CD1c-positive myeloid dendritic cell (primary cell): ENCODE results near the gene PMFBP1.
"Not testable (repeated sequence)": the region's sequence is repeated elsewhere in the genome, so short reads cannot be mapped to it uniquely, and the experiment has no call there.

ENCODE experiments used
- DNase-seq: peaks from one replicate; pipeline ENCODE4 v3.0.0-alpha.2; 2016; ENCODE audit errors: extremely low spot score

PMFBP1 gene

DNA sequence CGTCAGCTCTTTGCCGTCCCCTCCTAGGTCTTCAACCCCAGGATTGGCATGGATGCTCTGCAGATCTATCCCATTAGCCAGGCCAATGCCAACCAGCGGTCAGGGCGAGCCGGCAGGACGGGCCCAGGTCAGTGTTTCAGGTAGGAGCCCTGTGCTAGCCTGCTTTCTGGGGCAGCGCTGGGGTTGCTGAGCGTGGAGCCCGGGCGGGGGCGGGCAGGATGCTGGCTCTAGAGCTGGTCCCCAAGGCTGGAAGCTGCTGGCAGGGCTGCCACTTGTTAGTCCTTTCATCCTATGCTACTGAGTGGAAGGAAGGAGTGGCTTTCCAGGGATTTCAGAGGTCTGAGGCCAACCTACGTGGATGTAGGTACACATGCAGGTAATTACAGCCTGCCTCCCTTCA, 66.0 kb downstream of the PMFBP1 start:
- no peak for DNase-seq

DNA sequence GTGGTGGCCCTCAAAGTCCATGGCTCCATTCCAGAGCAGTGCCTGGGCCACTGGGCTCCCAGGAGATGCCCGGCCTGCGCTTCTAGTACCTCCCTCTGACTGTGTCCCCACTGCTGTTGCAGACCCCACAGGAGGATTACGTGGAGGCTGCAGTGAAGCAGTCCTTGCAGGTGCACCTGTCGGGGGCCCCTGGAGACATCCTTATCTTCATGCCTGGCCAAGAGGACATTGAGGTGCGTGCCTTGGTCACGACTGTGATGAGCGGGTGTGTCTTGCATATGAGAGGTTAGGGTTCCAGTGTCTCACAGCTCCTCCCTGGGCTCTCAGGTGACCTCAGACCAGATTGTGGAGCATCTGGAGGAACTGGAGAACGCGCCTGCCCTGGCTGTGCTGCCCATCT, 67.0 kb downstream of the PMFBP1 start:
- no peak for DNase-seq

DNA sequence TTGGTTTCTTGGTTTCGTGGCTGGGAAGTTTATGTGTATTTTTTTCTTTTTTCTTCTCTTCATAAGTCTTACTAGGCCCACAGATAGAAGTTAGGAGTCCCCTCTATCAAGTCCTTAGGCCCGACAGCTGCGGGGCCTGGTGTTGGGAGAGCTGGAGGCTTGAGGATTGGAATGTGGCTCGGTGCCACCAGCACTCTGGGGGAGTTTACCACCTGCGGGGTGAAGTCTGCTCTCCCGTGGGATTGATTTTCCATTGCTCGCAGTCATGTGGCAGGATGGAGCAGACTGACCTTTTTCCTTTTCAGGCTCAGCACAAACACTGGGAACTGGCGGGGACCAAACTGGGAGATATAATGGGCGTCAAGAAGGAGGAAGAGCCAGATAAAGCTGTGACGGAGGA, 70.8 kb downstream of the PMFBP1 start:
- no peak for DNase-seq

DNA sequence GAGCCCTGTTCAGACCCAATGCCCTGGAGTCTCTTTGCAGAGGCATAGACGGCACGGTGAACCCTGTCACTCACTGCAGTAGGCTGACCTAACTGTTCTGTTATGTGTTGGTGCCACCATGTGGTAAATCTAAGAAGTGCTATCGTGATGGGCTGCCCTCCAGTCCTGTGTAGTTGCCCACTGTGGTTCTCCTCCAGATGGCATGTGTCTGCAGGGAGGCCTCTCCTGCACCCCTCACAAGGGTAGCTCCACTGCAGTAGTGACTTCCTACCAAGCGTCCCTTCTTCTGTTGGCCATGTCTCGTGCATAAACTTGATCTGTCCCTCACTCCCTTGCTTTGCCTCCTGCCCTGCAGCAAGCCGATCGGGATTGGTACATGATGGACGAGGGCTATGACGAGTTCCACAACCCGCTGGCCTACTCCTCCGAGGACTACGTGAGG, 72.6 kb downstream of the PMFBP1 start:
- DNase-seq, result peak; percentile 50

DNA sequence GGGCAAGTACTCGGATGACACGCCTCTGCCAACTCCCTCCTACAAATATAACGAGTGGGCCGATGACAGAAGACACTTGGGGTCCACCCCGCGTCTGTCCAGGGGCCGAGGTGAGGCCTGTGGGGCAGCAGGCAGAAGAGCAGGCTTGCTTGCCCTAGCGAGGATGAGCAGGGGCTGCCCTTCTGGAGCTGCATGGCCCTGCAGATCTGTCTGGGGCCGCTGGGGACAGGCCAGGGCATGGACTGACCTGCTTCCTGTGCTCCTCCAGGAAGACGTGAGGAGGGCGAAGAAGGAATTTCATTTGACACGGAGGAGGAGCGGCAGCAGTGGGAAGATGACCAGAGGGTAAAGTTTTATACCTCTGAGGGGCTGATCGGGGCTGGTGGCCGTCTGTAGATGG, 73.0 kb downstream of the PMFBP1 start:
- no peak for DNase-seq

DNA sequence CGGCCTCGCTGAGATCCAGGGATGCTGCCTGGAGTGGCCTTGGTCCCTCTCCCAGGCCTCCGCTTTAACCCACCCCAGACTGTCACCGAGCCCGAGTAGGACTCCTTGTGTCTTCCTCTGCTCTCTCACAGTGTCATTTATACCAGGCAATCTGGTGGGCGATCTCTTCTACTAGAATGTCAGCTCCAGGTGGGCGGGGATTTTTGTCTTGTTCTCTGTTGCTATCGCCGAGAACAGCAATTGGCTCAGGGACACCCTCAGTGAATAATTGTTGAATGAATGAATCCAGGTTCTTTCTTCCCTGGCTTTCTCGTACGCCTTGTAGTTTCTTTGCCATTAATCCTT, 77.7 kb downstream of the PMFBP1 start:
- peak; percentile 54 for DNase-seq

DNA sequence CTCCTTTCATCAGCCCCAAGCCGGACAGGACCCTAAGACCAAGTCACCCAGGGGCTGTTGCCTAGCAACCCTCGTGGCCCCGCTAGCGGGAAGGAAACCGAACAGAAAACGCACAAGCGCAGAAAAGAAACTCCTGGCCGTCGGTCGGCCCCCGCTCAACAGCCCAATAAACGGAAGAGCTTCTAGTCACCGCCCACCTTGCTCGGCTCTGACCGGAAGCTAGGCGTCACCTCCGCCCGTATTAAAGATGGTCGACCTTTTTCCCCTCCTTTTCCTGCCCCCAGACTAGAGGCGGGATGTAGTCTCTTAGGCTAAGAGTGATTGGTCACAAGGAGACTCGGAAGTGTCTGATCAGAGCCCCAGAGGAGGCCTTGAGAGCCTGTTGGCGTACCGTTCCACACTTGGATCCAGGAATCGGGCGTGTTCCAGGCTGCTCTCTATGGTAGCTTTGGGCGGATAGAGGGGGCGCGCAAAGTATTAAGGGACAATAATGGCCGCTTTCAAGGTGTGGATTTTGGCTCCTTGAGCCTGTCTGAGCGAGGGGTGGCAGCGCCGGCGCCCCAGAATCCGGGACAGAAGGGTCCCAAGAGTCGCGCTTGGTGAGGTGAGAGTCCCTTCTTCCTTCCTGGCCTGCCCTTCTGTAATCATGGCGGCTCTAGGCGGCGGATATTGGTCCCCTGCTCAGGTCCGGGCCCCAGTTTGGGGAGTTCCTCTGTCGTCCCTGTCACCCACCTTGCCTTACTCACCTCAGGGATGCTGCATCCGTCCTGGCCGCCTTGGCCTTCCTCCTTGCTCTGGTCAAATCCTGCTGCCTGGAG, 78.3 kb downstream of the PMFBP1 start, which contains the start of the genes DHX38 and TXNL4B:
TSS of gene DHX38 (plus strand) at position 400 of the 818 bp plus-strand sequence. CDS start 2,311 bp downstream, outside the sequence.
TSS of gene TXNL4B (minus strand) at position 173 of the 818 bp plus-strand sequence. CDS start 2,871 bp downstream, outside the sequence.
- DNase-seq, result peak; percentile 98

DNA sequence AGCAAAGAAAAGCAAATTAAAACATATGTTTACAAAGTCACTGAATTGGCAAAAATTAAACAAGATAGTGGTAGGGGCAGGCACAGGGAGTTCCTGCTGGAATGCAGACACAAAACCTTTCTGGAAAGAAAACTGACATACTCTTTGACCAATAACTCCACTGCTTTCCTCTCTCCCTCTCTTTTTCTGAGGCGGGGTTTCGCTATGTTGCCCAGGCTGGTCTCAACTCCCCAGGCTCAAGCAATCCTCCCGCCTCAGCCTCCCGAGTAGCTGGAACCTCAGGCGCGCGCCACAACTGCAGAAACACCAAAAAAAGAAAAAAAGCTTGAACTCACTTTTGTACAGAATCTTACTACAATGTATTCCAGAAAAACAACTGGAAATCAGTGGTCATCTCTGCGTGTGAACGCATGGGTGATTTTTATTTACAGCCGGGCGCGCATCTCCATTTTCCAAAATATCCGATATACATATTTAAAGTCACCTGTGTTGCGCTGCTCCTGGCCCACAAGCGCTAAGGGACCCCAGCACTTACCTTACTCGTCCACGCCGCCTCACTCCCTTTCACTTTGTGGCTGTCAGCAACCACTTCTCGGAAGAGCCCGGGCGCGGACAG, 79.0 kb downstream of the PMFBP1 start:
- peak; percentile 16 for DNase-seq

DNA sequence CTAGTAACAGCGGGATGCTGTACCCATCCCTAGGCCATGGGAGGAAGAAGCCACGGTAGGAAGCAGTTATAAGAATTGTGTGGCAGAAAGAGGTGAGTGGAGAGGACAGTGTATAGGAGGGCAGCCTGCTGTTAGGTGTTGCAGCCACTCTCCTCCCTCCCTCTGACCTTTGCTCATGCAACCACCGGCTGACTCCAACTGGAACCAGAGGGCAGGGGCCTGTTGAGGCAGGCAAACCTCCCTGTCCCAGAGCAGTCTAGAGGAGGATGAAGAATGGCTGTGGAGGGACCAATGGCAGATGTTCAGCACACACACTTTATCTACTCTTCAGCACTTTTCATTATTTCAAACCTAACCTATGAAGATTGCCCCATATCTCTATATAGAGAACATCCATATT, 80.7 kb downstream of the PMFBP1 start:
- DNase-seq, result no peak

DNA sequence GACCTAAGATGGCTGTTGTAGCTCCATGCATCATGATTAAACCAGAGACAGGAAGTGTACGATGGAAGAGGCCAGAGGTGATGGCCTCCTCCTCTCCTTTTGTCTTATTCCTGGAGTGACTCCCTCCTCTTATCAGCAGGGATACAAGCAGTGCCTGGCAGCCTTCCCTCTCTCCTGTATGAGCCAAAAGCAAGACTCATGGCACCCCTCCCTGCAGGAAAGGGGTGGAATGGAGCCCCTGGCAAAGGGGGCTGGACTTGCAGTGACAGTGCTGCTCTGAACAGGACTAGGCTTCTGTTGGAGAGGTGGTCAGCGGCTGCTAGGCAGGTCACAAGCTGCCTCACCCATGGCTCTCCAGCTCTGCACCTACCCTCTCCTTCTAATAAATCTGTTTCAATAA, 87.0 kb downstream of the PMFBP1 start:
- no peak for DNase-seq

DNA sequence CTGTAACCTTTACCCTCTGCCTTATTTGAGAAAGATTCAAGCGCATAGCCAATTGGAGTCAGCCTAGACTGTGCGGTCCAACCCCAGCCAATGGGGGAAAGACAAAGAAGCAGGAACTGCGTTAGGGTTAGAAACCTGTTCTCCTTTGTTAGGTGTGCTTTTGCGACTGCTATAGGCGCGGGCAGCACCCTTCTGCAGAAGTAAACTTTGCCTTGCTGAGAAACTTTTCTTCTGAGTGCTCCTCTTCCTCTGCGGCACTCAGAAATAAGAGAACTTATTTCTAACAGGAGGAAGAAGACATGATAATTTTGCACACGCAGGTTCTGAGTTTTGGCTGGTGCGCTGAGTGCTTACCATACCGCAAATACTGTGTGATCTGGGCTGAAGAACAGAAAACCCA, 87.5 kb downstream of the PMFBP1 start:
- no peak for DNase-seq

DNA sequence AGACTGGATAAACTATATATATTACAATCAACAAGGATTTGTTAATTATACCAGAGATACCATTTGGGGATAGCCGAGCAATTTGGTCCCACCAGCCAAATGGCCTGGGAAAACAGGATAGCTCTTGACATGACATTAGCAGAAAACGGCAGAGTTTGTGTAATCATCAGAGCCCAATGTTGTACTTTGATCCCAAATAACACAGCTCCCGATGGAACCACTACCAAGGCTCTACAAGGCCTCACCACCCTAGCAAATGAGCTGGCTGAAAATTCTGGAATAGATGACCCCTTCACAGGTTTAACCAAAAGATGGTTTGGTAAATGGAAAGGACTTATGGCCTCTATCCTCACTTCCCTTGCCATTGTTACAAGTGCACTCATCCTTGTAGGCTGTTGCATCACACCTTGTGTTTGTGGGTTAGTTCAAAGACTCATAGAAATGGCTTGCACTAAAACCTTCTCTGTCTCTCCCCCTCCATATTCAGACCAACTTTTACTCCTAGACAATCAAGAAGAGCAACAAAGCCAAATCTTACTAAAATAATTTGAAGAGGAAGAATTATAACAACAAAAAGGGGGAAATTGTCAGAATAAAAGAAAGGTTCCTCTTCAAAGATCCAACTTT, 88.1 kb downstream of the PMFBP1 start:
- no peak for DNase-seq

DNA sequence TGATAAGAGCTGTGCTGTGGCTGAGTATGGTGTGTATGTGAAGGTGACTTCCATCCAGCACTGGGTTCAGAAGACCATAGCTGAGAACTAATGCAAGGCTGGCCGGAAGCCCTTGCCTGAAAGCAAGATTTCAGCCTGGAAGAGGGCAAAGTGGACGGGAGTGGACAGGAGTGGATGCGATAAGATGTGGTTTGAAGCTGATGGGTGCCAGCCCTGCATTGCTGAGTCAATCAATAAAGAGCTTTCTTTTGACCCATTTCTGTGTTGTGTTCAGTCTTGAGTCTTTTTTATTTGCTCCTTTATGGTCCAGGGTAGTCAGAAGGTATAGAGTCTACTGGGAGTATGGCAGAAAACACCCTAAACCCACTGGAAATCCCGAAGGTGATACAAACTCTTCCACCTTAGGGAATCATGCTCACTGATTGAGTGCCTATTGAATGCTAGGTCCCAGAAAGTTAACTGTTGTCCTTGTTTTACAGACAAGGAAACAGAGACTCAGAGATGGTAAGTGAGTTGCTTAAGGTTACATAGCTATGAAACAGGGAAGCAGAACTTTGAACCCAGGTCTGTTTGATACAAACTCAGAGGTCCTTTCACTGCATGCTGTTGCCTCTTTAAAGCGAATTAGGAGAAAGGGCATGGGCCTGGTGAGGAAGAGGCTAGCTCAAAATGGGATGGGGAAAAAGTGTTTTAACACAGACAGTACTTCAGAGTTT, 94.8 kb downstream of the PMFBP1 start:
- DNase-seq, result not testable (repeated sequence)

DNA sequence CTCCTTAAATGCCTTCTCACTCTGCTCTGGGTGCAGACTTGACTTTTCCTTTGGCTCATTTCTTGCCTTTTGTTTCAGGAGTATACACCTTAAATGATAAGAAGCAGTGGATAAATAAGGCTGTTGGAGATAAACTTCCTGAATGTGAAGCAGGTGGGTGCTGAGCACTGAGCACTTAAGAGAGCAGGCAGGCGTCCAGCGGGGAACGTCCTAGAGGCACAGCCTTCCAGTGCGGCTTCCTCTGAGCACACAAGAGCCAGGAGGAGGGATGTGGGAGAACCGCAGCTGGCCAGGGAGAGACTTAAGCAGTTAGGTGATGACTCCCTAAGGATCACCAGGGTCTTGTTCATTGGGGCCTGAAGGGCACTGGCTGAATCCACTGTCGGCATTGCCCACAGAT, 96.9 kb downstream of the PMFBP1 start:
- not testable (repeated sequence) for DNase-seq

DNA sequence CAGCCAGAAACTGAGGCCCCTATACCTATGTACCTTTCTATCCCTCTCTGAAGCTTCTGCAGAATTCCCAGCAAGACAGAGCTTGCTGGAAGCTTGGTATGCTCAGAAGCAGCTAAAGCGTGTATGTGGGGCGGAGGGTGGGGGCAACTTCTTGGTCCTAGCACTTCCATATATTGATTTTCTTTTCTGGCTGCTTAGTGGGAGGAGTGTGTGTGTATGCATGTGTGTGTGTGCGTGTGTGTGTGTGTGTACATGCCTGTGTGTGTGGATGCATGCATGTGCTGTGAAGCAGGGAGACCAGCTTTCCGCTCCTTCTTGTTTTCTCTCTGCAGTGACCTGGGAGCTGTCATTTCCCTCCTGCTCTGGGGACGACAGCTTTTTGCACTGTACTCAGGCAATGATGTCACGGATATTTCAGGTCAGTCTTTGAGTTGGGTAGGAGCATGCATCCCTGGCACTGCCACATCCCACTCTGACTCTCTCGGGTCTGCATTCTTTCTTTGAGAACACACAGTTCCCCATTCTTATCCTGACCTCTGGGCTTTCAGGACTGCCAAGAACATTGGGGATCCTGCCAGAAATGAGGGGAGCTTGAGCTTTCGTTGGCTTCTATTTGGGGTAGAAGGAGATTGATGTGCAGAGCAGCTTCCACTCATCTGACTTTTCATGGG, 98.3 kb downstream of the PMFBP1 start:
- DNase-seq, result no peak

DNA sequence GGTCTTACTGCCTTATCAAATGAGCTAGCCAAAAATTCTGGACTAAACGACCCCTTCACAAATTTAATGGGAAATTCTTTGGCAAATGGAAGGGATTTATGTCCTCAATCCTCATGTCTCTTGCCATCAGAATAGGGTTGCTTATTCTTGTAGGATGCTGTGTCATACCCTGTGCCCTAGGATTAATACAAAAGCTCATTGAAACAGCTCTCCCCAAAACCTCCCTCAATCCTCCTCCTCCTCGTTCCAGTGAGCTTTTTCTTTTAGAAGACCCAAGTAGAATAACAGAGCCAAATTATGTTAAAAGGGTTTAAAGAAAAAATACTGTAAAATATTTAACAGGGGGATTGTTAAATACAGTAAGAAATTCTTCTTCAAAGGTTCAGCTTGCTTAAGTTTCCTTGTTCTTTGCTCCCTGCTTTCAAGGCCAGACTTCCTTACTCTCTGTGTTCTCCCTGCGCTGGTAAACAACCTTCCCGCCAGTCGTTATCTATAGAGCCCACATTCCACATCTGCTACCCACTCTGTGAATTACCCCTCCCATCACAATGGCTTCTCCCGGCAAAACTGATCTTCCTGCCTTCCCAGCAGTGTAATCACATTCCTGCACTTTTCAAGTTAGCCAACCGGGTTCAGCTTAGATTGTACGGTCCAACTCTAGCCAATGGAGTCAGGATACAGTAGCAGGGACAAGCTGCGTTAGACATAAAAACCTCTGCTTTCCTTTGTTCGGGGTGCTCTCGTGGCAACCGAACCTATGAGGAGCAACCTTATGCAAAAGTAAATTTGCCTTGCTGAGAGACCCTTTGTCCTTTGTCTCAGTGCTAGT, 99.2 kb downstream of the PMFBP1 start:
- no peak for DNase-seq
